Endometrial microvascular endothelial cells (primary cell): Measurements from ENCODE around the gene PPIL4. TPM values are rescaled to one million over a fixed set of nuclear protein-coding genes. Genes with fewer than 3 reads are reported as not detected.
"Not testable (repeated sequence)": the region's sequence is repeated elsewhere in the genome, so short reads cannot be mapped to it uniquely, and the experiment has no call there.

ENCODE experiments used
- in situ Hi-C: cut with HindIII; loops from 2 replicates; pipeline ENCODE4 v1.10.0; 2017; ENCODE audit warnings: low sequenced_read_pairs, low pct_unique_long_range_greater_than_20kb; ENCODE audit errors: inconsistent ontology term
- total RNA-seq: library from RNA; depleted of rRNA; stranded (reverse); fragments of >200 nt; gene quantifications from one replicate; pipeline ENCODE4 v1.2.3, GENCODE V29; 2015; ENCODE audit errors: inconsistent ontology term

The PPIL4 gene
- total RNA-seq, 1 donor from 2014 or later: 16.7 TPM

GRCh38 chr6:149544646-149545257 is 1.1 kb downstream of the PPIL4 start:
- in situ Hi-C loops: no loop called here

DNA sequence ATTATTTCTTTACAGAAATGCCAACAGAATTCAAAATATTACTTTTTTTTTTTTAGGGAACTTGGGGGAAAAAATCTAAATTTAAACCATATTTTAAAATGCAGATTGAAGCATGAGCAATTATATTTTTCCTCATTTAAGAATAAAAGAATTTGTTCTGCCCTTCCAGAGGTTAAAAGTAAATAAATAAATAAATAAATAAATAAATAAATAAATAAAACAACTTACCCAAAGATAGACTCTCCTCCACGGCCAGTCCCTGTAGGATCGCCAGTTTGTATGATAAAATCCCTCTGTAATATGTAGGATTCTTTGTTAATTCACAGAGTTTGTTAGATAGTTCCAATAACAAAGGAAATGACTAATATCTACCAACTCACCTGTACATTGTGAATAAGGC is 4.7 kb downstream of the PPIL4 start:
- in situ Hi-C loops: no loop called here

DNA sequence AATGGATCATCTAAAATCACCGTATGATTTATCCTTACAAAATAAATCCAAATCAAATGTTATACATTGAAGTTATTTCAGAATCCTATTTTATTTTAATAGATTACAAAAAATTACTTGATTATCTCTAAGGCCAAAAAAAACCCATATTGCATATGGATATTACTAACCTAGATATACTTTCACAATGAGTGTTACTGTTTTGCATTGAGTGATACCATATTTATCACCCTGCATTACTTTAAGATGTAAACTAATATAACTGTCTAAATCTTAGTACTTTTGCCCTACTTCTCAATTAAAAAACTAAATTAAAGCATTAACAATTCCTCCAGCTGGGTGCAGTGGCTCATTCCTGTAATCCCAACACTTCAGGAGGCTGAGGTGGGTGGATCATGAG is 11.1 kb downstream of the PPIL4 start:
- in situ Hi-C loops: no loop called here

GRCh38 chr6:149529650-149530049 is 16.2 kb downstream of the PPIL4 start:
- in situ Hi-C loops: no loop called here

DNA sequence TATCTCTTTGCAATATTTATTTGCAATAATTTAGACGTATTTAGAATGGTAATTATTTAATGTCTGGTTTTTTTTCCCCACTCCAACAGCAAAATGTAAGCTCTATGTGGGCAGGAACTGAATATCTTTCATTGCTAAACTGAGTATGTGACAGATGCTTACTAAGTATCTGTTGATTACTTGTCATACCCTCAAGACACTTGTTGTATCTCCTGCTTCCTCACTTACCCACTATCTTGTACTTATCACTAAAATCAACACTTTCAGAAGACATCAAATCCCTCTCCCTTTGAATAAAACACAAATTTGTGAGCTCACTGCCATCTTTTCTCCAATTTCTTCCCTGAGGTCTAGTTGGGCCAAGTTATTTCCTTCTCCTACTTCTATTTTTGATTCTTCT is 30.3 kb downstream of the PPIL4 start:
- in situ Hi-C loops: no loop called here

GRCh38 chr6:149513915-149514314 is 31.9 kb downstream of the PPIL4 start:
- in situ Hi-C loops: no loop called here

- in situ Hi-C loops: no loop called here
Observed at GRCh38 chr6:149510793-149511512, 34.9 kb downstream of the PPIL4 start.

GRCh38 chr6:149508485-149508884 is 37.4 kb downstream of the PPIL4 start:
- in situ Hi-C loops: no loop called here

GRCh38 chr6:149503872-149504271 is 42.0 kb downstream of the PPIL4 start:
- in situ Hi-C loops: no loop called here

DNA sequence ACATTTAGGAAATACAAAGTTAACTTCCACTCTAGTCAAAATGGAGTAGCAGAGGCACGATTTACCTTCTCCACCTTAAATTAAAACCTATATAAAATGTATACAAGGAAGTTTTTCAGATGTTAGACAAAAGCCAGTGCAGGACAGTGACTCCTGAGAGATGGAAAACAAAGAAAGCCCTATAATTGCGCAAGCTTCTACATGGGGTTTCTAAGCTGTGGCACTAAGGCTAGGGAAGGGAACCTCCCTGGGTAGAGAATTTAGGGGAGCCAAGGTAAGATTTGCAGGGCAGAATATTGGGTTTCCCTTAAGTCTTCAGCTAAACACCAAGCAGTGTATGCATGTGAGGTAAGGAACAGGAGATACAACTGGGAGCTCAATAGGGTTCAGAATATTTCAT is 42.6 kb downstream of the PPIL4 start:
- in situ Hi-C loops: no loop called here

- in situ Hi-C loops: no loop called here
Observed at GRCh38 chr6:149501768-149502167, 44.1 kb downstream of the PPIL4 start.

- in situ Hi-C loops: no loop called here
Observed at GRCh38 chr6:149501201-149501600, 44.6 kb downstream of the PPIL4 start.

GRCh38 chr6:149500096-149500495 is 45.7 kb downstream of the PPIL4 start:
- in situ Hi-C loops: no loop called here

- in situ Hi-C loops: no loop called here
Observed at GRCh38 chr6:149499066-149499465, 46.8 kb downstream of the PPIL4 start.

GRCh38 chr6:149497365-149497764 is 48.5 kb downstream of the PPIL4 start:
- in situ Hi-C loops: no loop called here

DNA sequence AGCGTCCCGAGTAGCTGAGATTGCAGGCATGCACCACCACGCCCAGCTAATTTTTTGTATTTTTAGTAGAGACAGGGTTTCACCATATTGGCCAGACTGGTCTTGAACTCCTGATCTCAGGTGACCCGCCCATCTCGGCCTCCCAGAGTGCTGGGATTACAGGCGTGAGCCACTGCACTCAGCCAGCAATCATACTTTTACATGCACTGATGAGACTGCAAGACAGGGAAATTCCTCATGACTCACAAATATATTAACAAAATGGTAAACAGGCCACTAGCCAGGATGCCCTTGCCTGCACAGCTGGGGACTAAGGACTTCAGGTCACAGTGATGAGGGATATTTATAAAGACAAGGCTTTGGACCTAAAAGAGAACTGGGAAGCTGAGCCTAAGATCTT is 49.2 kb downstream of the PPIL4 start:
- in situ Hi-C loops: not testable (repeated sequence)

DNA sequence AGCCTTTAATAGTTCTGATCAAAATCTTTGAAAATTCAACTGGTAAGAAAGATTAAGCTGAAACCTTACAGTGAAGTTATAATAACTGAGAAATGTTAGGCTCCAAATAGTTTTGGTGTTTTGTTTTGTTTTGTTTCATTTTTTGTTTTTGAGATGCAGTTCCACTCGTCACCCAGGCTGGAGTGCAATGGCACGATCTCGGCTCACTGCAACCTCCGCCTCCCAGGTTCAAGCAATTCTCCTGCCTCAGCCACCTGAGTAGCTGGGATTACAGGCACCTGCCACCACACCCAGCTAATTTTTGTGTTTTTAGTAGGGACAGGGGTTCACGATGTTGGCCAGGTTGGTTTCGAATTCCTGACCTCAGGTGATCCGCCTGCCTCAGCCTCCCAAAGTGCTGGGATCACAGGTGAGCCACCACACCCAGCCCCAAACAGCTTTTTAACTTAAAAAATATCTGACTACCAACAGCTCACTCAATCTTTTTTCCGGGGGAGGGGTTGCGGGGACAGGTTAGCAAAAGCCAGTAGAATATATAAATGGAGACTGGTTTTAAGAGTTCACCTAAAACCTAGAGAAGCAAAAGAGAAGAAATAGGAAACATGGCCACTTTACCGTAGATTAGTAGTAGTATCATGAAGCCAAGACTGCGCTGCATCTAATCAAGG is 50.4 kb downstream of the PPIL4 start:
- in situ Hi-C loops: not testable (repeated sequence)

- in situ Hi-C loops: not testable (repeated sequence)
Observed at GRCh38 chr6:149494810-149495209, 51.0 kb downstream of the PPIL4 start.

DNA sequence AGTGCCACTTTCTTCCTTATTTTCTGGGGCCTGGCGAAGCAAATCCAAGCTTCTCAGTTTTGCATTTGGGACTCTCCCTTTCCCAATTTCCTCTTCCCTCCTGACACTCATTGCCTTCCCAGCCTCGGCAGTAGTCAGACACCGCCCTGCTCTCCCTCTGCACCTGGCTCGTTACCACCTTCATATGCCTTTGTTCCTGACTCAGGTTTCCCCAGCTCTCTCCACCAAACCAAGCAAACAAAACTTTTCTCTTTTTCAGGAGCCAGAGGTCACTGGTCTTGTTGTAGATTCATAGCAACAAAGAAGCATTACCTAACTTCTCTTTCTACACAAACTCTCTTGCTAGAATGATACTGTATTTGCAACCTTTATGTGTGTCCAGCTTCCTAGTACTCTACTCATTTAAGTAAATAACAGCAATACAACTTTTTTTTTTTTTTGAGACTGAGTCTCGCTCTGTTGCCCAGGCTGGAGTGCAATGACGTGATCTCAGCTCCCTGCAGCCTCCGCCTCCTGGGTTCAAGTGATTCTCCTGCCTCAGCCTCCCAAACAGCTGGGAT is 52.0 kb downstream of the PPIL4 start:
- in situ Hi-C loops: no loop called here

GRCh38 chr6:149492798-149493343 is 53.0 kb downstream of the PPIL4 start:
- in situ Hi-C loops: no loop called here
